ENCODE results near the gene IQSEC1.
"Not testable (repeated sequence)": the region's sequence is repeated elsewhere in the genome, so short reads cannot be mapped to it uniquely, and the experiment has no call there.

The IQSEC1 gene

GRCh38 chr3:12853847-12854246 lies 219.4 kb downstream of the IQSEC1 start:
- DNase-seq: not testable (repeated sequence)

DNA sequence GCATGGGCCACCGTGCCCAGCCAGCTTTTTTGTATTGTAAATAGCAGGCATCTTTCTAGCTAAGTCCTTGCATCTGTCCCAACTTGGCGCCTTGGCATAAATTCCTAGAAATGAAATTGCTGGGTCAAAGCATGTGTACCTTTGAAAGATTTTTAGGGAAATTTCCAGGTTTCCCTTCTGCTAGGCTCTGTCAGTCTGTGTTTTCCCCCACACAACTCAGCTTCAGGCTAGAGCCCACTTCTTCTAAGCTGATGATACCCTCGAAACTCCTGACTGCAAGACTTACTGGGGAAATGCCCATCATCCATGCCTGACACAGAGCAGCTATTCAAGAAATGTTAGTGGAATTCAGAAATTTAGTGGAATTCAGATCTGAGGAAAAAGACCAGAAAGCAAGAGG lies 221.0 kb downstream of the IQSEC1 start:
- DNase-seq: no peak

All from kidney glomerular epithelial cell (primary cell).